K562 (cell line): ENCODE data around the gene SMAD7. TPM values are rescaled to one million over a fixed set of nuclear protein-coding genes. Genes with fewer than 3 reads are reported as not detected.

Experiments used
- CBFA2T3 ChIP-seq: fragments of 450-650 bp; IDR thresholded peaks from 2 replicates; pipeline ENCODE4 v1.6.1; 2017
- CREB1 ChIP-seq, 2 experiments: sonication (generic) in 1 of 2; formaldehyde crosslinking in 1 of 2; IDR thresholded peaks; 2 replicates each; pipeline versions ENCODE4 v1.6.1 to v1.8.0; 2012 to 2022; ENCODE audit warnings: inconsistent platforms in 1 of 2, mild to moderate bottlenecking in 1 of 2, missing genetic modification reagents in 1 of 2, moderate library complexity in 1 of 2
- FOXK2 ChIP-seq, 2 experiments: fragments of 450-650 bp; IDR thresholded peaks in 1 of 2; conservative IDR thresholded peaks in 1 of 2; 2 replicates each; pipeline ENCODE4 v1.6.1; 2016; ENCODE audit warnings: low read depth in 2 of 2, mild to moderate bottlenecking in 1 of 2
- FUS ChIP-seq: fragments of 200-400 bp; formaldehyde crosslinking; optimal IDR thresholded peaks from 2 replicates; pipeline ENCODE3; 2017; ENCODE audit warnings: low read depth, low read length
- GATAD2B ChIP-seq: fragments of 450-650 bp; IDR thresholded peaks from 2 replicates; pipeline ENCODE4 v1.6.1; 2017; ENCODE audit warnings: mild to moderate bottlenecking, borderline replicate concordance
- KDM1A ChIP-seq, 2 experiments: fragments of 450-650 bp; IDR thresholded peaks; 2 replicates each; pipeline ENCODE4 v1.6.1; 2016; ENCODE audit warnings: mild to moderate bottlenecking in 2 of 2
- KDM2B ChIP-seq: fragments of 250-450 bp; sonication (Bioruptor Pico); IDR thresholded peaks from 2 replicates; pipeline ENCODE4 v1.8.0; 2021; ENCODE audit warnings: mild to moderate bottlenecking, moderate library complexity
- MEF2D ChIP-seq: conservative IDR thresholded peaks from 2 replicates; pipeline ENCODE4 v1.6.1; 2016; ENCODE audit warnings: low read depth, missing genetic modification characterization, missing compliant biosample characterization
- NFE2 ChIP-seq: IDR thresholded peaks from 2 replicates; pipeline ENCODE4 v1.6.1; 2014; ENCODE audit warnings: antibody characterized with exemption, low read depth
- NFIC ChIP-seq: fragments of 450-650 bp; IDR thresholded peaks from 2 replicates; pipeline ENCODE4 v1.6.1; 2017; ENCODE audit warnings: mild to moderate bottlenecking, inconsistent platforms
- RBM34 ChIP-seq: fragments of 200-400 bp; formaldehyde crosslinking; IDR thresholded peaks from 2 replicates; pipeline ENCODE4 v1.6.1; 2018; ENCODE audit warnings: low read length, borderline replicate concordance; ENCODE audit not compliant: insufficient read depth
- TAL1 ChIP-seq: fragments of 450-650 bp; IDR thresholded peaks from 2 replicates; pipeline ENCODE4 v1.6.1; 2016; ENCODE audit warnings: mild to moderate bottlenecking
- TCF3 ChIP-seq: sonication (generic); formaldehyde crosslinking; IDR thresholded peaks from 2 replicates; pipeline ENCODE4 v1.4.0; 2020; ENCODE audit warnings: mild to moderate bottlenecking, missing genetic modification reagents
- U2AF1 ChIP-seq: fragments of 200-400 bp; formaldehyde crosslinking; optimal IDR thresholded peaks from 2 replicates; pipeline ENCODE3; 2017; ENCODE audit warnings: mild to moderate bottlenecking, low read depth, low read length, moderate library complexity
- ZFX ChIP-seq: sonication (generic); formaldehyde crosslinking; IDR thresholded peaks from 2 replicates; pipeline ENCODE4 v1.8.0; 2022; ENCODE audit warnings: mild to moderate bottlenecking, missing genetic modification reagents, moderate library complexity
- ZNF780A ChIP-seq: fragments of 250-450 bp; sonication (Bioruptor Pico); IDR thresholded peaks from 2 replicates; pipeline ENCODE4 v1.5.0; 2021; ENCODE audit warnings: mild to moderate bottlenecking
- polyA plus RNA-seq, 8 experiments: library from polyadenylated mRNA; depleted of rRNA in 4 of 8; stranded (reverse) in 5 of 8; unstranded in 3 of 8; fragments of >200 nt; fragmentation: Nextera tagmentation in 2 of 8; fragmentation: Illumina TruSeq in 1 of 8; extraction: Ambion mirVana in 2 of 8; extraction: Trizol in 1 of 8; gene quantifications; 2 replicates each; pipeline versions ENCODE4 v1.2.1 to v1.2.3, GENCODE V29; 2011 to 2014; ENCODE audit warnings: inconsistent platforms in 1 of 8, missing spikeins in 1 of 8
- total RNA-seq, 7 experiments: library from RNA; depleted of rRNA in 6 of 7; stranded (reverse); fragments of >200 nt in 6 of 7; fragmentation: Illumina TruSeq in 2 of 7; extraction: Trizol in 2 of 7; gene quantifications; 2 replicates each; pipeline versions ENCODE4 v1.2.1 to v1.2.3, GENCODE V29; 2011 to 2021; ENCODE audit warnings: low replicate concordance in 1 of 7
- TF ChIP-seq, protein P1 (sequence below): fragments of 250-450 bp; sonication (Bioruptor Pico); IDR thresholded peaks from 2 replicates; pipeline ENCODE4 v1.5.1; 2021; ENCODE audit warnings: mild to moderate bottlenecking
- TF ChIP-seq, protein P2 (sequence below), 2 experiments: IDR thresholded peaks; 2 replicates each; pipeline ENCODE4 v1.6.1; 2012; ENCODE audit warnings: improper control_type of control experiment in 2 of 2, low read depth in 2 of 2, low read length in 2 of 2, borderline replicate concordance in 1 of 2
- TF ChIP-seq, protein P3 (sequence below), 3 experiments: fragments of 200-800 bp in 1 of 3; sonication (Bioruptor generic) in 1 of 3; sonication (generic) in 1 of 3; formaldehyde crosslinking in 1 of 3; IDR thresholded peaks; 2 replicates each; pipeline versions ENCODE4 v1.6.1 to v1.8.0; 2016 to 2022; ENCODE audit warnings: mild to moderate bottlenecking in 2 of 3, missing compliant biosample characterization in 2 of 3, missing genetic modification characterization in 2 of 3, missing genetic modification reagents in 1 of 3

The SMAD7 gene
- total and polyA plus RNA-seq, 9 of the 15 experiments (the other 6 are each of a cell fraction or from before 2014, with no cell fraction given), result 0.13 to 3.0 (median 1.6) TPM

DNA sequence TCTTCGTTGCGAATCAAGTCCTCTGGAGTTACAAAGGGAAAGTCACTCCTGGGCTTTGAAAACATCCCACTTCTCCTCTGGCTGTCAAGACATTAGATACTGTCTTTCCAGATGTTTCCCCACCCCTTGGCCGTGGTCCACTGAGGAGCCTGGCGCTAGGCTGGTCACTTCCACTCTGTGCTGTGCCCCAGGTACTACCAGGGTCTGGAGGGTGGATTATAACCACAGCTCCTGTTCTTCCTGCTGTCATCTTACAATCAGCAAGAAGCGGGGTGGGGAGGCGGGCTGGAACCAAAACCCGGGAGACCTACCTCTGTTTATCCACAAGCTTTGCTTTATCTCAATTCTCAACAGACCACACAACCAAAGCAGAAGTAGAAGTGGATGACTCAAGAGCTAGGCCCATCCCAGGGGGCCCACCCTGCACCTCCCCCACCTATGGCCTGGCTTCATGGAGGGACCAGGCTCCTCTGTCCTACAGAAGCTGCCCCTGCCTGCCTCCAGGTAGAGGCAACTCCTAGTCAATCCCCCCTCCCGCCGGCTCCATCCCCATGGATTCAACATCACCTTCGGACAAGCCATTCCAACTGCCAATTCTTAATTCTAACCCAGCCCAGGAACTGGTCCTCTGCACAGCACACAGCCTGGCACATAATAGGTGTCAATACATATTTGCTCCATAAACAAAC lies 17.8 kb downstream of the SMAD7 start (continued):
- TF ChIP-seq, protein P1, sequence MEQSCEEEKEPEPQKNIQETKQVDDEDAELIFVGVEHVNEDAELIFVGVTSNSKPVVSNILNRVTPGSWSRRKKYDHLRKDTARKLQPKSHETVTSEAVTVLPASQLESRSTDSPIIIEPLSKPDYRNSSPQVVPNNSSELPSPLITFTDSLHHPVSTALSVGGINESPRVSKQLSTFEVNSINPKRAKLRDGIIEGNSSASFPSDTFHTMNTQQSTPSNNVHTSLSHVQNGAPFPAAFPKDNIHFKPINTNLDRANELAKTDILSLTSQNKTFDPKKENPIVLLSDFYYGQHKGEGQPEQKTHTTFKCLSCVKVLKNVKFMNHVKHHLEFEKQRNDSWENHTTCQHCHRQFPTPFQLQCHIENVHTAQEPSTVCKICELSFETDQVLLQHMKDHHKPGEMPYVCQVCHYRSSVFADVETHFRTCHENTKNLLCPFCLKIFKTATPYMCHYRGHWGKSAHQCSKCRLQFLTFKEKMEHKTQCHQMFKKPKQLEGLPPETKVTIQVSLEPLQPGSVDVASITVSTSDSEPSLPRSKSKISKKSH (CRISPR knock-in tag), result no peak
- TF ChIP-seq NFE2 (peak; percentile 28; the same call in 1 of the 2 replicates), ZNF780A (CRISPR knock-in tag) (no peak), NFIC (no peak), ZFX (peak; percentile 83), FOXK2 (conservative IDR thresholded peaks at IDR 0.05 in 1 of 2, IDR thresholded peaks at IDR 0.05 in 1 of 2; ENCODE audit: low read depth in 2 of 2) (0 out of 4 replicates have a peak, but pooled peaks have one; percentile 41 to 49), KDM2B (CRISPR knock-in tag) (no peak), CBFA2T3 (peak; percentile 73), RBM34 (no peak), U2AF1 (no peak), CREB1 (IDR thresholded peaks at IDR 0.05) (no peak), CREB1 (CRISPR knock-in tag; IDR thresholded peaks at IDR 0.05) (0 out of 2 replicates have a peak, but pooled peaks have one; percentile 30), KDM1A (IDR thresholded peaks at IDR 0.05) (peak; percentile 70 to 82; a peak in 3 of 4 replicates), TAL1 (peak; percentile 39; the same call in 1 of the 2 replicates), TCF3 (peak; percentile 51), MEF2D (tag) (no peak), GATAD2B (no peak), FUS (no peak)
- TF ChIP-seq, protein P2, sequence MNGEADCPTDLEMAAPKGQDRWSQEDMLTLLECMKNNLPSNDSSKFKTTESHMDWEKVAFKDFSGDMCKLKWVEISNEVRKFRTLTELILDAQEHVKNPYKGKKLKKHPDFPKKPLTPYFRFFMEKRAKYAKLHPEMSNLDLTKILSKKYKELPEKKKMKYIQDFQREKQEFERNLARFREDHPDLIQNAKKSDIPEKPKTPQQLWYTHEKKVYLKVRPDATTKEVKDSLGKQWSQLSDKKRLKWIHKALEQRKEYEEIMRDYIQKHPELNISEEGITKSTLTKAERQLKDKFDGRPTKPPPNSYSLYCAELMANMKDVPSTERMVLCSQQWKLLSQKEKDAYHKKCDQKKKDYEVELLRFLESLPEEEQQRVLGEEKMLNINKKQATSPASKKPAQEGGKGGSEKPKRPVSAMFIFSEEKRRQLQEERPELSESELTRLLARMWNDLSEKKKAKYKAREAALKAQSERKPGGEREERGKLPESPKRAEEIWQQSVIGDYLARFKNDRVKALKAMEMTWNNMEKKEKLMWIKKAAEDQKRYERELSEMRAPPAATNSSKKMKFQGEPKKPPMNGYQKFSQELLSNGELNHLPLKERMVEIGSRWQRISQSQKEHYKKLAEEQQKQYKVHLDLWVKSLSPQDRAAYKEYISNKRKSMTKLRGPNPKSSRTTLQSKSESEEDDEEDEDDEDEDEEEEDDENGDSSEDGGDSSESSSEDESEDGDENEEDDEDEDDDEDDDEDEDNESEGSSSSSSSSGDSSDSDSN (IDR thresholded peaks at IDR 0.05; ENCODE audit: borderline replicate concordance in 1 of 2, low read depth in 2 of 2, low read length in 2 of 2), result peak in 1 of 2 experiments; percentile 42; a peak in 1 of 4 replicates
- TF ChIP-seq, protein P3, sequence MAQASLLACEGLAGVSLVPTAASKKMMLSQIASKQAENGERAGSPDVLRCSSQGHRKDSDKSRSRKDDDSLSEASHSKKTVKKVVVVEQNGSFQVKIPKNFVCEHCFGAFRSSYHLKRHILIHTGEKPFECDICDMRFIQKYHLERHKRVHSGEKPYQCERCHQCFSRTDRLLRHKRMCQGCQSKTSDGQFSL (CRISPR knock-in tag; IDR thresholded peaks at IDR 0.05), result no peak
- TF ChIP-seq, protein P3 (tag; IDR thresholded peaks at IDR 0.05), result no peak
